B cell (primary cell): ENCODE results near the gene TEFM. TPM values are rescaled to one million over a fixed set of nuclear protein-coding genes. Genes with fewer than 3 reads are reported as not detected.
"Not testable (repeated sequence)": the region's sequence is repeated elsewhere in the genome, so short reads cannot be mapped to it uniquely, and the experiment has no call there.

Source experiments
- ATAC-seq: fragments of 200-7000 bp; cut with Tn5 transposase; one replicate; pipeline ENCODE4 v1.10.0; 2021; ENCODE audit warnings: low read depth, mild to moderate bottlenecking, moderate number of reproducible peaks, moderate library complexity
- CTCF ChIA-PET: fragments of 350-600 bp; sonication (Branson Sonifier 250); formaldehyde crosslinking; loops from one replicate; lab custom pipeline; 2021; ENCODE audit warnings: antibody characterized with exemption, inconsistent platforms; lab: Charles Lee
- POLR2A ChIA-PET: fragments of 350-600 bp; sonication (Branson Sonifier 250); formaldehyde crosslinking; loops from one replicate; lab custom pipeline; 2021; ENCODE audit warnings: antibody characterized with exemption; lab: Charles Lee
- DNase-seq: peaks from one replicate; pipeline ENCODE4 v3.0.0; 2013
- H2AFZ ChIP-seq: 2 replicates; pipeline ENCODE4 v1.6.1; 2012; ENCODE audit warnings: mild to moderate bottlenecking, low read depth, low read length; ENCODE audit not compliant: insufficient read depth, poor library complexity, severe bottlenecking
- H3K27ac ChIP-seq, 2 donors: 1 replicate in 1 of 2; 2 replicates in 1 of 2; pipeline ENCODE4 v1.5.1; 2012 to 2013; ENCODE audit warnings: low read length in 2 of 2, mild to moderate bottlenecking in 2 of 2, moderate library complexity in 1 of 2
- H3K27me3 ChIP-seq, 4 experiments: fragments of 200-600 bp in 1 of 4; sonication (generic) in 1 of 4; replicated peaks in 1 of 4; 1 replicate in 2 of 4; 2 replicates in 2 of 4; pipeline versions ENCODE4 v1.6.1 to v1.7.0; 2013 to 2016; ENCODE audit warnings: low read length in 3 of 4, mild to moderate bottlenecking in 2 of 4, mixed read lengths in 1 of 4, moderate library complexity in 1 of 4; ENCODE audit not compliant: insufficient read depth in 4 of 4, control insufficient read depth in 3 of 4; ENCODE audit errors: control extremely low read depth in 1 of 4
- H3K36me3 ChIP-seq, 2 experiments: replicated peaks in 1 of 2; 1 replicate in 1 of 2; 2 replicates in 1 of 2; pipeline versions ENCODE4 v1.6.1 to v1.7.1; 2013; ENCODE audit warnings: low read length in 1 of 2; ENCODE audit not compliant: insufficient read depth in 2 of 2, control insufficient read depth in 1 of 2; ENCODE audit errors: control extremely low read depth in 1 of 2, extremely low read depth in 1 of 2
- H3K4me1 ChIP-seq, 2 donors: fragments of 200-600 bp in 1 of 2; sonication (generic) in 1 of 2; 1 replicate in 1 of 2; 2 replicates in 1 of 2; pipeline versions ENCODE4 v1.5.1 to v1.6.1; 2013 to 2017; ENCODE audit warnings: low read length in 2 of 2; ENCODE audit not compliant: control insufficient read depth in 2 of 2, insufficient read depth in 2 of 2
- H3K4me2 ChIP-seq: replicated peaks from 2 replicates; pipeline ENCODE3; 2012; ENCODE audit warnings: mild to moderate bottlenecking, low read depth, low read length; ENCODE audit not compliant: poor library complexity, severe bottlenecking
- H3K4me3 ChIP-seq, 5 experiments: fragments of 200-600 bp in 1 of 5; sonication (generic) in 1 of 5; 1 replicate in 3 of 5; 2 replicates in 2 of 5; pipeline versions ENCODE4 v1.5.1 to v1.7.0; 2011 to 2016; ENCODE audit warnings: low read length in 4 of 5, mild to moderate bottlenecking in 4 of 5, low read depth in 2 of 5, control low read depth in 1 of 5, moderate library complexity in 1 of 5; ENCODE audit not compliant: insufficient read depth in 1 of 5; ENCODE audit errors: control extremely low read depth in 1 of 5, extremely low read depth in 1 of 5
- H3K79me2 ChIP-seq: fragments of 200-600 bp; sonication (generic); one replicate; pipeline ENCODE4 v1.6.0; 2016; ENCODE audit warnings: low read length; ENCODE audit not compliant: control insufficient read depth, insufficient read depth
- H3K9ac ChIP-seq: fragments of 200-600 bp; sonication (generic); 2 replicates; pipeline ENCODE4 v1.6.1; 2017; ENCODE audit warnings: mild to moderate bottlenecking, low read length, moderate library complexity
- H3K9me3 ChIP-seq, 3 donors: one replicate each; pipeline versions ENCODE4 v1.6.1 to v1.7.1; 2013; ENCODE audit warnings: low read length in 2 of 3; ENCODE audit not compliant: control insufficient read depth in 2 of 3, insufficient read depth in 1 of 3; ENCODE audit errors: control extremely low read depth in 1 of 3
- H4K20me1 ChIP-seq: 2 replicates; pipeline ENCODE4 v1.6.0; 2012; ENCODE audit warnings: mild to moderate bottlenecking, low read length; ENCODE audit not compliant: insufficient read depth, control insufficient read depth, poor library complexity, severe bottlenecking
- H3K27ac Mint-ChIP-seq: one replicate; pipeline ENCODE4 v1.8.0; 2021; ENCODE audit warnings: mixed read lengths
- H3K27me3 Mint-ChIP-seq: one replicate; pipeline ENCODE4 v1.8.0; 2021; ENCODE audit warnings: mixed read lengths
- H3K4me1 Mint-ChIP-seq: one replicate; pipeline ENCODE4 v1.8.0; 2021; ENCODE audit warnings: mixed read lengths
- H3K4me3 Mint-ChIP-seq: one replicate; pipeline ENCODE4 v1.8.0; 2021; ENCODE audit warnings: mixed read lengths
- H3K9me3 Mint-ChIP-seq: one replicate; pipeline ENCODE4 v1.8.0; 2022; ENCODE audit warnings: mixed read lengths; ENCODE audit not compliant: insufficient read depth
- EZH2 ChIP-seq: IDR thresholded peaks from 2 replicates; pipeline ENCODE4 v1.6.1; 2012; ENCODE audit warnings: borderline replicate concordance, low read depth, mild to moderate bottlenecking, moderate library complexity, low read length; ENCODE audit not compliant: insufficient read depth, poor library complexity, severe bottlenecking
- WGBS: methylation state at CpG from one replicate; pipeline ENCODE4 v1.1.5; 2013; ENCODE audit warnings: missing lambda C conversion rate; ENCODE audit not compliant: insufficient coverage; 5-methylcytosine and 5-hydroxymethylcytosine counted together
- intact Hi-C: fragments of 100-400 bp; cut with micrococcal nuclease; formaldehyde crosslinking; loops from one replicate; pipeline ENCODE4 v1.10.0; 2022
- polyA plus RNA-seq: library from polyadenylated mRNA; depleted of rRNA; stranded (reverse); fragments of >200 nt; gene quantifications from 2 replicates; pipeline ENCODE4 v1.2.3, GENCODE V29; 2012
- total RNA-seq, 2 donors: library from RNA; stranded (reverse); fragments of 120-200 nt in 1 of 2; gene quantifications; 1 replicate in 1 of 2; 2 replicates in 1 of 2; pipeline versions ENCODE4 v1.2.3 to v1.2.4, GENCODE V29; 2013 to 2022
- TF ChIP-seq, protein P1 (sequence below): fragments of 200-600 bp; IDR thresholded peaks from one replicate; pipeline ENCODE4 v1.8.0; 2022; ENCODE audit warnings: antibody characterized with exemption, mild to moderate bottlenecking

Gene TEFM
- total and polyA plus RNA-seq, 2 donors (not counting 1 experiment from before 2014, with no cell fraction given): 8.8 to 27.8 TPM

DNA sequence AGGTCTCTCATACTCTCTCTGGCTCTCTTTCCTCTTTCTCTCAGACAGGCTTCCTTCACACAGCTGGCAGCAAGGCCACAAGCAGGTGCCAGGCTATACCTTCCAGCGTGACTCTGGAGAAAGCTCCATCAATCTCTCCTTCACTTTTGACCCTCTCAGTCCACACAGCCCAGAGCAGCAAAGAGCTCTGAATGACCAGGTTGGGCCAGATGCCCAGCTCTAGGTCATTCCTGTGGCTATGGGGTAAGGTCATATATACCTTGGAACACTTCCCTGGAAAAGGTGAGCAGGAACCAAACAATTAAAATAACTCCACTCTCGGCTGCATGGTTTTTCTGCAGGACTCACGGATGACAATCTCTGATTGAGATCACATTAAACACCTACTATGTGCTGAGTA, 24.5 kb upstream of the TEFM start:
- H3K27ac ChIP-seq: no peak overlapping the region
- no peak for TF ChIP-seq EZH2
- TF ChIP-seq, protein P1, sequence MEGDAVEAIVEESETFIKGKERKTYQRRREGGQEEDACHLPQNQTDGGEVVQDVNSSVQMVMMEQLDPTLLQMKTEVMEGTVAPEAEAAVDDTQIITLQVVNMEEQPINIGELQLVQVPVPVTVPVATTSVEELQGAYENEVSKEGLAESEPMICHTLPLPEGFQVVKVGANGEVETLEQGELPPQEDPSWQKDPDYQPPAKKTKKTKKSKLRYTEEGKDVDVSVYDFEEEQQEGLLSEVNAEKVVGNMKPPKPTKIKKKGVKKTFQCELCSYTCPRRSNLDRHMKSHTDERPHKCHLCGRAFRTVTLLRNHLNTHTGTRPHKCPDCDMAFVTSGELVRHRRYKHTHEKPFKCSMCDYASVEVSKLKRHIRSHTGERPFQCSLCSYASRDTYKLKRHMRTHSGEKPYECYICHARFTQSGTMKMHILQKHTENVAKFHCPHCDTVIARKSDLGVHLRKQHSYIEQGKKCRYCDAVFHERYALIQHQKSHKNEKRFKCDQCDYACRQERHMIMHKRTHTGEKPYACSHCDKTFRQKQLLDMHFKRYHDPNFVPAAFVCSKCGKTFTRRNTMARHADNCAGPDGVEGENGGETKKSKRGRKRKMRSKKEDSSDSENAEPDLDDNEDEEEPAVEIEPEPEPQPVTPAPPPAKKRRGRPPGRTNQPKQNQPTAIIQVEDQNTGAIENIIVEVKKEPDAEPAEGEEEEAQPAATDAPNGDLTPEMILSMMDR: no peak
- H4K20me1 ChIP-seq: no peaks in the 10 kb centered on the region
- H3K4me3 Mint-ChIP-seq: no peak overlapping the region
- H3K4me3 ChIP-seq: no peak overlapping the region
- WGBS: 100% methylated on average over 1 of the region's 3 CpGs
- intact Hi-C loops: no loop called here
- H3K9ac ChIP-seq: no peak overlapping the region
- ATAC-seq (no peak), DNase-seq (no peak)
- ChIA-PET CTCF (interaction anchor here (0.5 to 1.2 kb wide), 2 partner anchors 27 to 77 kb away, joined by 3 read pairs; no protein-coding TSS in a partner anchor), POLR2A (no interaction called here)
- H3K4me1 ChIP-seq: no peaks in the 10 kb centered on the region
- no peaks in the 10 kb centered on the region for H3K9me3 ChIP-seq
- H3K9me3 Mint-ChIP-seq: no peaks in the 10 kb centered on the region
- H3K4me1 Mint-ChIP-seq: no peaks in the 10 kb centered on the region
- H3K27me3 ChIP-seq: no peaks in the 10 kb centered on the region
- H3K79me2 ChIP-seq: no peaks in the 10 kb centered on the region
- H2AFZ ChIP-seq: no peak overlapping the region
- H3K27ac Mint-ChIP-seq: no peak overlapping the region
- H3K4me2 ChIP-seq: no peak overlapping the region
- H3K36me3 ChIP-seq: peaks cover 0 to 9% of the 10 kb centered on the region in 2 experiments
- no peaks in the 10 kb centered on the region for H3K27me3 Mint-ChIP-seq

DNA sequence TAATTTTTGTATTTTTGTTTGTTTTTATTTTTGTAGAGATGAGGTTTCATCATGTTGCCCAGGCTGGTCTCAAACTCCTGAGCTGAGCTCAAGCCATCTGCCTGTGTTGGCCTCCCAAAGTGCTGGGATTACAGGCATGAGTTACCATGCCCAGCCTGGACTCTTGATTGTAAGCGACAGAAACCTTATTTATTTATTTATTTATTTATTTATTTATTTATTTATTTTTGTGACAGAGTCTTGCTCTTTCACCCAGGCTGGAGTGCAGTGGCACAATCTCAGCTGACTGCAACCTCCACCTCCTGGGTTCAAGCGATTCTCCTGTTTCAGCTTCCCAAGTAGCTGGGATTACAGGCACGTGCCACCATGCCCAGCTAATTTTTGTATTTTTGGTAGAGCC, 23.8 kb upstream of the TEFM start:
- H3K27me3 ChIP-seq, H3K9me3 ChIP-seq, H3K4me1 Mint-ChIP-seq, H3K9me3 Mint-ChIP-seq, DNase-seq, H3K4me3 ChIP-seq, H3K79me2 ChIP-seq, H3K27ac ChIP-seq, H3K4me1 ChIP-seq, H4K20me1 ChIP-seq, H3K9ac ChIP-seq, intact Hi-C loops, H3K4me2 ChIP-seq, H3K27me3 Mint-ChIP-seq, H2AFZ ChIP-seq, ATAC-seq, H3K27ac Mint-ChIP-seq, H3K36me3 ChIP-seq, POLR2A ChIA-PET, H3K4me3 Mint-ChIP-seq: not testable (repeated sequence)
- 100% methylated on average over 2 of the region's 3 CpGs for WGBS
- CTCF ChIA-PET: interaction anchor here (1.2 kb wide), 1 partner anchor 28 kb away, joined by 3 read pairs; no protein-coding TSS in a partner anchor
